NCI-H2081 (cell line): Measurements from ENCODE around the gene GCC1.

Experiments
- DNase-seq, 2 experiments: peaks; one replicate each; lab custom pipeline; 2025; lab: John Stamatoyannopoulos, UW

GCC1 gene, protein sequence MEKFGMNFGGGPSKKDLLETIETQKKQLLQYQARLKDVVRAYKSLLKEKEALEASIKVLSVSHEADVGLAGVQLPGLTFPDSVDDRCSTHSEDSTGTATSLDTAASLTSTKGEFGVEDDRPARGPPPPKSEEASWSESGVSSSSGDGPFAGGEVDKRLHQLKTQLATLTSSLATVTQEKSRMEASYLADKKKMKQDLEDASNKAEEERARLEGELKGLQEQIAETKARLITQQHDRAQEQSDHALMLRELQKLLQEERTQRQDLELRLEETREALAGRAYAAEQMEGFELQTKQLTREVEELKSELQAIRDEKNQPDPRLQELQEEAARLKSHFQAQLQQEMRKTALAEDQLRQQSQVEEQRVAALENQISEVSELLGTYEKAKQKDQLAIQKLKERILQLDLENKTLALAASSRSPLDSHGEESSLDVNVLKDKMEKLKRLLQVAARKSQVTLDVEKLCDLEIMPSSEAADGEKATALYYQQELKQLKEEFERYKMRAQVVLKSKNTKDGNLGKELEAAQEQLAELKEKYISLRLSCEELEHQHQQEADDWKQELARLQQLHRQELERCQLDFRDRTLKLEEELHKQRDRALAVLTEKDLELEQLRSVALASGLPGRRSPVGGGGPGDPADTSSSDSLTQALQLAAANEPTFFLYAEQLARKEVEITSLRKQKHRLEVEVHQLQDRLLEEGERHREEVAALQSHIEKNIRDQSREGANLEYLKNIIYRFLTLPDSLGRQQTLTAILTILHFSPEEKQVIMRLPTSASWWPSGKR

DNA sequence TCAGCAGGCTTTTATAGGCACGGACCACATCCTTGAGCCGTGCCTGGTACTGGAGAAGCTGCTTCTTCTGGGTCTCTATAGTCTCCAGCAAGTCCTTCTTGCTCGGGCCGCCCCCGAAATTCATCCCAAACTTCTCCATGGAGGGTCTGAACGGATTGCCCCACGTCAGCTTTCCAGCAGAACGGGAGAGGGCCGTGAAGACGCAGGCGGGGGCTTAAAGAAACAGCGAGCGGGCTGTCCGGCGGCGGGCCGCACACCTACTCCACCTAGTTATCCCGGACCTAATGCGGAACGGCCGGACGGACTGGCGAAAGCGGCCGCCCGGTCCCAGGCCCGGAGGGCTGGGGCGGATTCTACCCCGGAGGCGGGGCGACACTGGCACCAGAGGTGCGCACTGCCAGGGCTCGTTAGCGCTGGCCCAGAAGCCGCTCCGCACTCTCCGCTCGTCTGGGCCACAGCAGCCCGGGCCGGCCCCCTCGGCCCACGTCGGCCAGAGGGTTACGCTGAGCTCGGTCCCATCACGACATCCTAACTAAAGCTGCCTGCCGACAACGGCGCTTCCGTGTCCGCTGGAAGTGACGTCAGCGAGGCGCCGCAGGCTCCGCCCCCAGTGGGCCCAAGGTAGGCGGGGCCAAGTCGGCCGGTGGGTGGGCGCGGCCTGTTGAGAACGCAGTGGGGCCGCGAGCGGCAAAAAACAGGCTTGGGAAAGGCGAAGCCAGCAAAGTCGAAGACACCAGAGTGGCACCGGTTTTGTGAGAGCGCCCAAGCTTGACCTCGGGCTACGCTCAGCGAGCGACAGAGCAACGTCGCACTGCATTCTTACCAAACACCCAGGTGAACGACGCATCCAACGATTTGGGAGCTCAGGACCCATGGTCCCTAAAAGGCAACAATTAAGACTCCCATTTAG, at the start of gene GCC1:
TSS of gene GCC1 (minus strand) at position 553 of the 910 bp plus-strand sequence. CDS start at position 139, 414 bp downstream.
- peak; percentile 86 to 87 for DNase-seq

DNA sequence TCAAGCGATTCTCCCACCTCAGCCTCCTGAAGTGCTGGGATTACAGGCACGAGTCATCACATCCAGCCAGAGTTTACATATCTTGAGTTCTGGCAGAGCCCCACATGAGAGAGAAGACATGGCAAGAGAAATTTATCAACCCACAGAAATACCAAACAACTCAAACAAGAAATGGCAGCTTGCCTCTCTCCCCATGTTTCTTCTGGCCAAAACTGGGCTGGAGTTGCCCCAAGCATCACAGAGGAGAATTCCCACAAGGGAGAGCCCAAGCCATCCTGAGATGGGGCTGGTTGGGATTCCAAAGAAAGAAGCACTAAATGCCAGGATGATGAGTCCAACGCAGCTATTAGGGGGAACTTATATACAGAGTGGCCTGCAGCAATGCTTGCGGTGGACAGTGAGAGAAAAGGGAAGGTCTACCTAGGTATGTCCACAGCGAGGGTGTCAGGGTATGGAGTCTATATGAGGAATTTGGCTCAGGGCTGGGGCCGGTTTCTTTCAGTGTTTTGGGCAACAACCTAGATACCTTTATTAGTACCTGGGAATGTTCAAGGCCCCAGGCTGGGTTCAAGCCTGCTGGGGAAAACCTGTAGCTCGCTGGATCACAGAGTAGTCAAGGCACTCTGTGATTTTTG, 47.0 kb upstream of the GCC1 start:
- no peak for DNase-seq

DNA sequence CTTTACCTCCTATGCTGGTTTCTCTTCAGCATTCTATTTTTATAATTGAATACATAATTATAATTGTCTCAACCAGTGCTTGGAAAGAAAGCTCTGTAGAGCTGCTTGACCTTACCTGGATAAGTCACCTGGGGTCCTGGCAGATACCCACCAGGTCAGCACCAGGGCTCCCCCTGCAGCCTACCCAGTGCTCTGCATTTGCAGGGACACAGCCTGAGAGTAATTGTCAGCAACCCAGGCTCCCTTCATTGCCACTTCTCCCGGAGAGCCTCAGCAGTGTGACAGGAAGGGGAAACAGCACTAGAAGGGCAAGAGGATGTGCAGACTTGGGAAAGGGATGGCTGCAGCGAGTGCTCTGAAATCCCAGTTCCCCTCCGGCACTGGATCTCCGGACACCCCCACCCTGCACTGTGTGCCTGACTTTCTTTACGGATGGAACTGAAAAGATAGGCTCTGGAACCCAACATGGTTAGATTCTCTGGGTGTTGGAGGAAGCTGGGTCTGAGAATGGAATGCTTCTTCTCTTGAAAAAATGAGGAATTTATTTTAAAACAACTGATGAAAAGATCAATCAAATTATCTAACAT, 44.0 kb upstream of the GCC1 start:
- peak; percentile 1 to 45 for DNase-seq

DNA sequence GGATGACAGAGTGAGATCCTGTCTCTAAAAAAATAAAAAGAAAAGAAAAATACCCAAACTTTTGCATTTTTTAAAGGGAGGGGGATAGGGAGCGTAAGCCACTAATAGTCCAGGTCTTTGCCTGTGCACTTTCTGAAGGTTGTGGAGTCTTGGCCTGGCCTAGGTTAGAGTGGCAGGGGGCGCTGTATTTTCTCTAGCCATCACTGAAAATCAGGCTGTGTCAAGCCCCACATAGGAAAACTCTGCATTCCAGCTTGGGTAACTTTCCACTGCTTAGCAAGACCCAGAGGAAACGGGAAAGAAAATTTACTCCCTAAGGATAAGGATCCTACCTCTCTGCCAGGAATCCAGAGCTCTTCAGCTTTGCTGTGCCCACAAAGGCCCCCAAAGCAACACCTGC, 43.0 kb upstream of the GCC1 start:
- DNase-seq = no peak

DNA sequence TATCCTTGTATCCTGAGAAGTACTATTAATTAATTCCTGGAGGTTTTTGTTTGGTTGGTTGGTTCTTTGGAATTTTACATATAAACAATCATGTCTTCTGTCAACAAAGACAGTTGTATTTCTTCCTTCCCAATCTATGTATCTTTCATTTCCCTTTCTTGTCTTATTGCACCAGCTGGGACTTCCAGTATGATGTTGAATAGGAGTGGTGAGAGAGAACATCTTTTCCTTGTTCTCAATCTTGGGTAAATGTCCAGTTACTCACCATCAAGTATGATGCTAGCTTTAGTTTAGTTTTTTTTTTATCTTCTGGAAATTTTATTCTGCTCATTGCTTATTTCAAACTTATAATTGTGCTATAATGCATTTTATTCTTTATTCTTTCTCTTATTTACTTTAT, 39.9 kb upstream of the GCC1 start:
- no peak for DNase-seq

DNA sequence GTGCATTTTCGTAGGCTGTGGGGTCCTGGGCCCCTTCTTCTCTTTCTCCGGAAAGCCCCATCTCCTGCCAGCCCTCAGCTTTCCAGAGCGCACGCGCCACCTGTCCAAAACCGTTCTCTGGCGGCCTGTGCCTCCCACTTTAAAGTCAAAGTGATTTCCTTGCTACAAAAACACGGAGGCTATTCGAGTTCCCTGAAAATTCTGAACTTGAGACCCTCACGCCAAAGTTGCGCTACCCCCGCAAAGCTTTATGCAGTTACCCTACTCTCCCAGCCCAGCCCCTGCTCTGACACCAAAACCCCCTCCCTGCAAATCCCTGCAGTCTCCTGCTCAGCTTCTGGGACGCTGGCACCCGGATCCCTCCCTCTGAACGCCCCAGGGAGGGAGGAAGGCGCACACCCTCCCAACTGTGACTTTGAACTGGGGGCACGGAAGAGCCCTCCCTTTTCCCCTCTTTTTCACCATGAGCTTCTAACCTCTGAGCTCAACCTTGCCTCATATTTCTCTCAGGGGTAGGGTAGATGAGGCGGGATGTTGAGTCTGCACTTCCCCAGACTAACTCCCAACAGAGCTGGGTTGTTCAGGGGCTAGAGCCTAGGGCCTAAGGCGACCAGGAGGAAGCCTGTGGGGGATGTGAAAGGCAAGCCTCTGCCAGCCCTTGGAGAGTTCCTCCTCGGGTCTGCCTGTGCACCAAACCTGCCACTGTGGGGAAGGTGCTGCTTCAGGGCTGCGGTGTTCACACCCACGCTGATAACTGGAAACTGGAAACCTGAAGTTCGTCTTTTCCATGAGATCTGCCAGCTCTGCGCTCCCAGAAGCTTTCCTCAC, 35.2 kb upstream of the GCC1 start:
- DNase-seq = no peak

DNA sequence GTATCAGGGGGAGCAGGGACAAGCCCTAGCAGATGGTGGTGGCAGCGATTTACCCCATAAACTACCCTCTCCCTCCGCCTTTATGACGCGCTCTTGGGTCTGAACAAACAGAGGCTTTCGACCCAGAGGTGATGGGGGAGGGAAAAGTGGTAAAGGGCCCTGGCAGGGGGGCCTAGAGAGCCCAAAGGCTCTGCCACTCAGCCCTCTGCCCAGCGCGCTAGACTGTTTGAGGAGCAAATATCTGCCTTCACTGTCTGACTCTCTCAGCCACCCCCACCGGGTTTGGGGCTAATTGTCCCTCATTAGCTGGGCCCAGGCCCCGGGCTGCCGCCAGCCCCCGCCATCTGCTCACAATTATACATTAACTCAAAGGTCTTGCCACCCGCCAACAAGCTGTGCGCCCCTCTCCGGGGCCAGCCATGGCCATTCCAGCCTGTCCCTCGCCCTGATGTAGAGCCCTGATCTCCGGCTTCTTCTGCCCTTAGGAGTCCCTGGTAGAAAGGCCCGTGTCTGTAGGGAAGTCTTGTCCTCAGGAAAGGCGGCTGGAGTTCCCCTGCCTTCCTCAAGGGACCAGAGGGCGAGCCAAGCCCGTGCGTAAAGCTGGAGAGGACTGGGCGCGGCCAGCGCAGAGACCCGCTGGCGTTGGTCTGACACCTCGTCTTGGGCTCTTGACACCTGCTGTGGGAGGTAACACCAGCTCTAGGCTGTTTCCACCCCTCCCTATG, 34.4 kb upstream of the GCC1 start:
- no peak for DNase-seq

DNA sequence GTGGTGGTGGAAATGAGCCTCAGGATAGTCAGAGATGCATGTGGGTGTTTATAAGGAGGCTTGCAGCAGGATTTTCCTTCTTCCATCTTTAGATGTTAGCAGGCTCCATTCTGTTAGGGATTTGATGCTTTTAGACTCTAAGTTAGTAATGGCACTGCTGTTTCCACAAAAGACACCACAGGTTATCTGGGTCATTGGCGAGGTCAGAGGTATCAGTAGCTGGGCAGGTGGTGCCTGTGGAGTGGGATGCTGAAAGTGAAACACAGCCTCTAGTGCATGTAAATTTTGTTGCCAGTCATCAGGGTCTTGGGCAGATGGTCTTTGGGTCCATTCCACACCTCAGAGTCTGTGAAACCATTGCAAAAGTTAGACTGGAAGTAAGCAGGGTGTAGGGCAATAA, 33.4 kb upstream of the GCC1 start:
- DNase-seq = no peak

DNA sequence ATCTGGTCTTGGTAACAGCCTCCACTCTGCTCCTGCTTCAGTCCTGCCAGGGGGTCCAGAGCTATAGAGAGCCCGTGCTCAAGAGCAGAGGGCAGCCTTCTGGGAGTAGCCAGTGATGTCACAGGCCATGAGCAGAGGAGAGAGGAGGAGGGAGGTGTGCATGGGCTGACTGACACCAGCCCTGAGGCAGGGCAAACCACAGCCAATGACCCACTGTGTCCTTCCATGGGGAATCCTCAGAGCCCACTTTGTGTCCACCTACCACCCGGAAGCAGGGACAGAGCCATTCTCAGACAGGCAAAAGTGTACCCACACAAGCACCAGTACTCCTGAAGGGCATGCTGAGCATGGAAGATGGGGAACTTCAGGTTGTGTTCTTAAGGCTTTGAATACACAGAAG, 32.6 kb upstream of the GCC1 start, which contains the start of gene PAX4:
TSS of gene PAX4 (minus strand) at position 101 of the 400 bp plus-strand sequence. CDS start 2,214 bp downstream, outside the sequence.
- DNase-seq = no peak

DNA sequence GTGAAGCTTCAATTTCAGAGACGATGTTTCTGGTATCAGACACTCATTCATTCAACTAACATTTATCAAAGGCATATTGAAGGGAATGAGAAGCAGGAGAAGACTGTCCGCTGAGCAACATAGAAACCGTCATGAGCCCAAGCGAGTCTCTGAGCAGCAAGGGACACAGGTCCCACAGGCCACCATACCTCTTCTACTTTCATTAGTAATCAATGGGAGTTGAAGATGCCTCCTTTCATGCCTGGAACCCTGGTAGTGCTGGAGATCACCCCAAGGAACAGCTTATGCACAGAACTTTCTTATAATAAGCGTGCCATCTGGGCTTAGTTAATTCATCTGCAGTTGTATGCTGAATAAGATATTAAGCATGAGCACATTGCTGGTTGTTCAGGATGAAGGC, 31.3 kb upstream of the GCC1 start:
- no peak for DNase-seq

DNA sequence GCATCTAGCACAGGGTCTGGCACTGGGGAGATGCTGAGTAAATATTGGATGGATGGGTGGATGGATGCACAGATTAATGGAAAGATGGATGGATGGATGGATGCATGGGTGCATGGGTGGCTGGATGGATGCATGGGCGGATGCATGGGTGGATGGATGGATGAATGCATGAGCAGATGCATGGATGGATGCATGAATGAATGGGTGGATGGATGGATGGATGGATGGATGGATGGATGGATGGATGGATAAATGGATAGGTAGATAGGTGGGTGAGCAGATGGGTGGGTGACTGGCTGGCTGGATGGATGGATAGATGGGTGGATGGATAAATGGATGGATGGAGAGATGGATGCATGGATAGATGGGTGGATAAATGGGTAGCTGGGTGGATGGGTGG, 26.9 kb upstream of the GCC1 start:
- DNase-seq = no peak

DNA sequence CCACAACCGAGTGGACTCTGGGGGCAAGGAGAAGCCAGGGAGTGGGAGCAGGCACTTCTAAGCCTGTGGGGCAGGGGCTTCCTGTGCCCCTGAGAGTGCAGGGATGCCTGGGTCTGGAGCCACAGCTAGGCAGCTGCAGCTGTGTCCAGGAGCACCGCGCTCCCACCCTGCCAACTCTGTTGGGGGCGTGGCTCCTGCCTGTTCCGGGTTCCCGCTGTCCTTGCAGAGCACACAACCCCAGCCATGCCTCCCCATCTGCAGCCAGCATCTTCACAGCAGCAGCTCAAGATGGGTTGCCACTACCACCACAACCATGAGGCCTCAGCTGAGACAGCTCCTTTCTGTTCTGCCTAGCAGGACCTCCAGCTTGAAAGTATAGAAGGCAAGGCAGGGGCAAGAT, 23.9 kb upstream of the GCC1 start:
- DNase-seq = no peak

DNA sequence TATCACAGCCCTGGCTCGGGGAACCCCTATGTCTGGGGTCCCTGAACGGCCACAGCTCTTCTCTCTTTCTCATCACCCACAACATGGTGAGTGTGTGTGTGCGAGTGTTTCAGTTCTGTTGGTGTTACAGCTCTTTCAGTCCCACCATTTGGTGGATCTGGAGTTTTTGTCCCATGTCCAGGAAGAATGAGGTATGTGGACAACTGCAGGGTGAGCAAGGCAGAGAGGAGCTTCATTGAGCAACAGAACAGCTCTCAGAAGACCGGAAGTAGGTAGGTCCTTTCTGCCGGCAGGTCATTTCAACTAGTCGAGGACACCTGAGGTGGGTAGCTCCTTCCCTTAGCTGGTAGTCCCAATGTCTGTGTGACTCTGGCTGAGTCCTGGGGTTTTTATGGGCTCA, 23.1 kb upstream of the GCC1 start:
- no peak for DNase-seq

DNA sequence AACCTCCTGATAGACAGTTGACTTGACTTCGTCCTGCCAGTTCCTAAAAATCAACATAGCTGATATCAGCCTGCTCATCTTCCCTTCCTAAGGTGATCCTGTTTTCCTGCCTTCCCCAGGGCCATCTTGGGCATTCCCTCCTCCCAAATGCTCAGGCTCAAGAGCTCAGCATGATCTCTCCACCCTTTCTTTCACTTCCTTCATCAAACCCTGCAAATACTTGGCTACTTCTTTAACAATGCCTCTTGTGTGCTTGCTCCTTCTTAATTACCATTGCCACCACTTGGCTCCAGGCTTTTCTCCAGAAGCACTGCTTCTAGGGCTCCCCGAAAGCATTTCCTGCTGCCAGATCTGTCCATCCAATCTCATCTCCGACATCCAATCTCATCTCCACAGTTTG, 15.5 kb upstream of the GCC1 start:
- no peak for DNase-seq

DNA sequence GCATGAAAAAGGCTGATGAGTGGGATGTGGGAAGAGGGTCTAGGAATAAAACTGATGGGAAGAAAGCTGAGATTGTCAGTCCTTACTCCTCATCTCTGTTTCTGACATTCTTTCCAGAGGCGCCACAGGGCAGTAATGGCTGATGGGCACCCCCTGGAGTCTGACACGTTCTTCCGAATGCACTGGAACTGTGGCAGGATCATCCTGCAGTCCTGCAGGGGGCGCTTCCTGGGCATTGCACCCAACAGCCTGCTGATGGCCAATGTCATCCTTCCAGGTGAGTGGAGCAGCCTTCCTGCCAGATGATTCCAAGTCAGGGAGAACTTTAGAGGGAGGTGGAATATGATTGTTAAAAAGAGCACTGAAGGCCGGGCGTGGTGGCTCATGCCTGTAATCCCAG, 12.9 kb upstream of the GCC1 start:
- no peak for DNase-seq

DNA sequence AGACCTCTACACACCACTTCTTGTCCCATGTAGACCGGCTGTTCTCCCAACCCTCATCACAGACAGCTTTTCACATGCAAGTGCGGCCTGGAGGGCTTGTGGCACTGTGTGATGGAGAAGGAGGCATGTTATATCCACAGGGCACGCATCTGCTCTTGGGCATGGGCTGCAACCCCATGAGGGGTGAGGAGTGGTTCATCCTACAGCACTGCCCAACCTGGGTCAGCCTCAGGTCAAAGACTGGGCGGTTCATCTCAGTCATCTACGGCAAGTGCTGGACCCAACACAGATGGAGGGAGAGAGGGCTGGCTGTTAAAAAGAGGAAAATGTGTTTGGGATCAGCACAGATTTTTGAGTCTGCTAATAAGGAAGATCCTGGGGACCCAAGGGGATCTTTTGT, 10.3 kb upstream of the GCC1 start:
- no peak for DNase-seq

DNA sequence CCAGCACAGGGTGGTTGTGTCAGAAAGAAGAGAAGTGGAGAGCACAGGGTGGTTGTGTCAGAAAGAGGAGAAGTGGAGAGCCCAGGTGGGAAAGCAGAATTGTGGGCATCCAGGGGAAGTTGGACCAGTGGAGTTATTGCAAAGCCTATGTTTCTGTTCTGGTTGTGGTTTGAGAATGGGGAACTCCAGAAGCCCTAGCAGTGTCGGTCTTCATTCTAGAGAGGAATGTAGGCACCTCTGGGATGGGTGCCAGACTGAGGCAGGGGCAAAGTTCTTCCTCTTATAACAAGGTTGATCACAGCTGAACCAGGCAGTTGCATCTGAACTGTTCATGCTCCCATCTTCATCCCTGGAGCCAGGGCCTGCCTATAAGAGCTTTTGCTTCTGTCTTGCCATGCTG, 9.1 kb upstream of the GCC1 start:
- no peak for DNase-seq

DNA sequence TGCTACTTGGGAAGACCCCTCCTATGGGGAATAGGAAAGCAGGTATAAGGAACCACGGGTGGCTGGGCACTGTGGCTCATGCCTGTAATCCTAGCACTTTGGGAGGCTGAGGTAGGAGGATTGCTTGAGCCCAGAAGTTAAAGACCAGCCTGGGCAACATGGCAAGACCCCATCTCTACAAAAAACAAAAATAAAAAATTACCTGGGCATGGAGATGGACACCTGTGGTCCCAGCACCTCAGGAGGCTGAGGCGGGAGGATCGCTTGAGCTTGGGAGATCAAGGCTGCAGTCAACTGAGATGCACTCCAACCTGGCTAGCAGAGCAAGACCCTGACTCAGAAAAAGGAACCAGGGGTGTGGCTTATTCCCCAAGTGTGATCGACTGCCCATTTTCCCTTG, 7.2 kb upstream of the GCC1 start:
- no peak for DNase-seq

DNA sequence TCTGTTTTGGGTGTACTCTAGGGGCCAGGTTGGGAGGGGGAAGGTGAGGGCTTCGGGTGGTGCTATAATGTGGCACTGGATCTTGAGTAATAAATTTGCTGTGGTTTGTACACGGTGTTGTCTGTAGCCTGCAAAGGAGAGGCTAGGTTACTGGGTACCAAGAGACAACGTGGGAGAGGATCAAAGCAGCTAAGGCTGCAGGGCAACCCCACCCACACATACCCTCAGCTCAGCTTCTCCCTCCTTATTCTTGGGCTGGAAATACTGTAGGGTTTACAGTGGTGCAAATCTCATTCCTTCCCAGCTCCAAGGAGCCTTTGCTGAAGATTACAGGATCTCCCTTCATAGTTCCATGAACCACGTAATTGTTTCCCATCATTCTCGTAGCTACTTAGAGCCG, 6.2 kb upstream of the GCC1 start:
- DNase-seq = no peak

DNA sequence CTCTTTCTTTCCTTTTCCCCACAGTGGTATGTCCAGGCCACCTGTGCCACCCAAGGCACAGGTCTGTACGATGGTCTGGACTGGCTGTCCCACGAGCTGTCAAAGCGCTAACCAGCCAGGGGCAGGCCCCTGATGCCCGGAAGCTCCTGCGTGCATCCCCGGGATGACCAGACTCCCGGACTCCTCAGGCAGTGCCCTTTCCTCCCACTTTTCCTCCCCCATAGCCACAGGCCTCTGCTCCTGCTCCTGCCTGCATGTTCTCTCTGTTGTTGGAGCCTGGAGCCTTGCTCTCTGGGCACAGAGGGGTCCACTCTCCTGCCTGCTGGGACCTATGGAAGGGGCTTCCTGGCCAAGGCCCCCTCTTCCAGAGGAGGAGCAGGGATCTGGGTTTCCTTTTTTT, 5.8 kb upstream of the GCC1 start:
- no peak for DNase-seq
